GM23338 (cell line): Measurements from ENCODE around the gene ARPC2. TPM values are rescaled to one million over a fixed set of nuclear protein-coding genes. Genes with fewer than 3 reads are reported as not detected.

ENCODE experiments used
- ATAC-seq: fragments of 200-7000 bp; cut with Tn5 transposase; 3 replicates; pipeline ENCODE4 v1.9.1; 2020
- DNase-seq: peaks from one replicate; pipeline ENCODE4 v3.0.0-alpha.2; 2015; ENCODE audit warnings: low spot score
- H2AFZ ChIP-seq: fragments of 200-600 bp; sonication (generic); 2 replicates; pipeline ENCODE4 v1.8.0; 2016; ENCODE audit warnings: antibody characterized with exemption, mild to moderate bottlenecking, moderate library complexity
- H3F3A ChIP-seq: fragments of 200-600 bp; sonication (generic); replicated peaks from 2 replicates; pipeline ENCODE4 v1.8.0; 2017; ENCODE audit warnings: antibody characterized with exemption, mixed run types, low read depth
- H3K27ac ChIP-seq: fragments of 200-600 bp; sonication (generic); 2 replicates; pipeline ENCODE4 v1.6.1; 2016; ENCODE audit warnings: low read depth
- H3K27me3 ChIP-seq: fragments of 200-600 bp; sonication (generic); 2 replicates; pipeline ENCODE4 v1.8.0; 2016; ENCODE audit warnings: mild to moderate bottlenecking, mixed run types, moderate library complexity; ENCODE audit not compliant: insufficient read depth
- H3K36me3 ChIP-seq: fragments of 200-600 bp; sonication (generic); 2 replicates; pipeline ENCODE4 v1.8.0; 2016; ENCODE audit warnings: mild to moderate bottlenecking; ENCODE audit not compliant: insufficient read depth
- H3K4me1 ChIP-seq: fragments of 200-600 bp; sonication (generic); 2 replicates; pipeline ENCODE4 v1.8.0; 2016; ENCODE audit warnings: mild to moderate bottlenecking, moderate library complexity; ENCODE audit not compliant: insufficient read depth
- H3K4me2 ChIP-seq: fragments of 200-600 bp; sonication (generic); 2 replicates; pipeline ENCODE4 v1.7.1; 2017; ENCODE audit warnings: mixed run types
- H3K4me3 ChIP-seq: fragments of 200-600 bp; sonication (generic); 2 replicates; pipeline ENCODE4 v1.6.1; 2016; ENCODE audit warnings: mixed run types
- H3K79me2 ChIP-seq: fragments of 200-600 bp; sonication (generic); replicated peaks from 2 replicates; pipeline ENCODE4 v1.8.0; 2017; ENCODE audit warnings: mild to moderate bottlenecking; ENCODE audit not compliant: insufficient read depth
- H3K9me2 ChIP-seq: fragments of 200-600 bp; sonication (generic); 2 replicates; pipeline ENCODE4 v1.8.0; 2017; ENCODE audit not compliant: insufficient read depth
- H4K20me1 ChIP-seq: fragments of 200-600 bp; sonication (generic); replicated peaks from 2 replicates; pipeline ENCODE4 v1.8.0; 2017; ENCODE audit warnings: mild to moderate bottlenecking; ENCODE audit not compliant: insufficient read depth
- H3K27ac Mint-ChIP-seq: 2 replicates; pipeline ENCODE4 v1.8.0; 2020; ENCODE audit warnings: inconsistent platforms, mild to moderate bottlenecking, moderate library complexity, mixed read lengths
- H3K27me3 Mint-ChIP-seq: 3 replicates; pipeline ENCODE4 v1.8.0; 2022; ENCODE audit warnings: low read depth, mild to moderate bottlenecking, moderate library complexity, mixed read lengths, inconsistent platforms; ENCODE audit not compliant: insufficient read depth, poor library complexity
- H3K36me3 Mint-ChIP-seq: 3 replicates; pipeline ENCODE4 v1.8.0; 2021; ENCODE audit warnings: low read depth, mild to moderate bottlenecking, inconsistent platforms, moderate library complexity, mixed read lengths
- H3K4me1 Mint-ChIP-seq: 3 replicates; pipeline ENCODE4 v1.8.0; 2020; ENCODE audit warnings: mild to moderate bottlenecking, inconsistent platforms, mixed read lengths
- H3K4me3 Mint-ChIP-seq: 3 replicates; pipeline ENCODE4 v1.8.0; 2021; ENCODE audit warnings: moderate library complexity, mild to moderate bottlenecking, inconsistent platforms, mixed read lengths
- H3K9me3 Mint-ChIP-seq: 3 replicates; pipeline ENCODE4 v1.8.0; 2020; ENCODE audit warnings: moderate library complexity, mild to moderate bottlenecking, inconsistent platforms, mixed read lengths
- CREB1 ChIP-seq: fragments of 250-450 bp; sonication (Bioruptor Pico); IDR thresholded peaks from 2 replicates; pipeline ENCODE4 v1.5.0; 2020; ENCODE audit warnings: low read depth, mild to moderate bottlenecking, moderate library complexity
- JUNB ChIP-seq: IDR thresholded peaks from one replicate; pipeline ENCODE4 v1.6.1; 2016; ENCODE audit warnings: antibody characterized with exemption; ENCODE audit not compliant: unreplicated experiment
- POLR2AphosphoS5 ChIP-seq: IDR thresholded peaks from 2 replicates; pipeline ENCODE4 v1.6.1; 2016; ENCODE audit warnings: antibody characterized with exemption, low read depth
- STAT1 ChIP-seq: IDR thresholded peaks from one replicate; pipeline ENCODE4 v1.6.1; 2016; ENCODE audit warnings: antibody characterized with exemption; ENCODE audit not compliant: unreplicated experiment
- ZNF114 ChIP-seq: fragments of 250-450 bp; sonication (Bioruptor Pico); IDR thresholded peaks from 2 replicates; pipeline ENCODE4 v1.5.0; 2020; ENCODE audit warnings: mild to moderate bottlenecking, moderate library complexity
- ZNF331 ChIP-seq: fragments of 250-450 bp; sonication (Bioruptor Pico); IDR thresholded peaks from 2 replicates; pipeline ENCODE4 v1.5.0; 2020; ENCODE audit warnings: low read depth, mild to moderate bottlenecking, moderate library complexity
- polyA plus RNA-seq: library from polyadenylated mRNA; unstranded; fragments of >200 nt; fragmentation: Nextera tagmentation; extraction: Ambion mirVana; gene quantifications from 2 replicates; pipeline ENCODE4 v1.2.1, GENCODE V29; 2016
- total RNA-seq: library from RNA; depleted of rRNA; stranded (reverse); fragments of >200 nt; shearing (Covaris generic); gene quantifications from 2 replicates; pipeline ENCODE4 v1.2.3, GENCODE V29; 2014
- TF ChIP-seq, protein P1 (sequence below), 2 experiments: fragments of 200-600 bp in 1 of 2; sonication (generic) in 1 of 2; conservative IDR thresholded peaks; 2 replicates each; pipeline versions ENCODE4 v1.5.1 to v1.6.1; 2016 to 2017; ENCODE audit warnings: antibody characterized with exemption in 2 of 2, low read depth in 2 of 2, mild to moderate bottlenecking in 2 of 2, moderate library complexity in 1 of 2
- TF ChIP-seq, protein P2 (sequence below): IDR thresholded peaks from one replicate; pipeline ENCODE4 v1.6.1; 2018; ENCODE audit warnings: antibody characterized with exemption; ENCODE audit not compliant: unreplicated experiment
- TF ChIP-seq, protein P3 (sequence below): IDR thresholded peaks from 2 replicates; pipeline ENCODE4 v1.6.1; 2016; ENCODE audit warnings: antibody characterized with exemption

Gene ARPC2
- total and polyA plus RNA-seq, 2 experiments from 2014 or later, result 217 to 271 TPM

DNA sequence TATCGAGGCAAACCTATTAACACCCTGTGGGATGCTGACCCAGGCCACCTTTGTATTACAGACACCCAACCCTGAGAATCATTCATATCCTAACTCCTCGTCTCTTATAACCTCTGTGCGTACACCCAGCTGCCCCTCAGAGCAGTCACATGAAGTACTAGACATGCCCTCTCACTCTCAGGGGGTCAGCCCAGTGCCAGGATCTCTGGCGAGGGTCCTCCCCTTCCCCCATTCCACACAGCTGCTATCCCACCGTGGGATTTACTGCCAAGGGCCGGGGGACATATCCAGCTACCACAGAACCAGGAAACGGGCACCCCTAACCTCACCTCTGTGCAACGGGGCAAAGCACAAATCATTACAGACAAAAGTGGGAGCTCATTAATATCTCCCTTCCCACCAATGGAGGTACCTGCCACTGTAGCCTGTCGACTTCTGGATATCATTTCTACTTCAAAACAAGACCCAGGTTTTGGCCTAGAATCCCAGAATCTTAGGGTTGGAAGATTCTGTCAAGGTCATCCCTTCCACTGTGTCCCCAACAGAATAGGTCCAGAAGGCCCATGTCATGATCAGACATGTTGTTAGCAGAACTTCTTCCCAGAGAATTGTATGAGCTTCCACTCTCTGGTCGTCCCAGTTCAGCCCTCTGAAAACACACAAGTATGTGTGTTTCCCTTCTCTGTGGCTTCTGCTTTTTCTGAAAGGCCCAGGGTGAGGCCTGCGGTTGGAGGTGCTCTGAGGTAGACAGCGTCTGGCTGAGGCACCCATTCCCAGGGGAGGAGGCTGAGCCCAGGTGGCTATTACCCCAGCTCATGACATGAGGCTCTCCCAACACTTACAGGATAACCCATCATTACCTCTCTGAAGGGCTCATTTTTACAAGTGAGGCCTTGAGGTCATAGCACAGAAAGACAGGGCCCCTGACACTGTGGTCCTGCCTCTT lies 73.6 kb downstream of the ARPC2 start:
- no peak for DNase-seq
- Mint-ChIP-seq H3K4me3 (peak overlapping the region; percentile 70; the same call in 2 of the 3 replicates), H3K27me3 (peaks cover 15% of the 10 kb centered on the region), H3K27ac (no peak overlapping the region), H3K36me3 (no peaks in the 10 kb centered on the region), H3K4me1 (peaks cover 53% of the 10 kb centered on the region), H3K9me3 (no peaks in the 10 kb centered on the region)
- Histone ChIP-seq H4K20me1 (no peaks in the 10 kb centered on the region), H3K27ac (no peak overlapping the region), H3K4me1 (peaks cover 32% of the 10 kb centered on the region), H3K4me3 (no peak overlapping the region), H3K27me3 (peaks cover 5% of the 10 kb centered on the region; the same call in 1 of the 2 replicates), H3K4me2 (no peak overlapping the region), H3K9me2 (no peaks in the 10 kb centered on the region), H3K36me3 (no peaks in the 10 kb centered on the region), H3F3A (no peaks in the 10 kb centered on the region), H3K79me2 (no peaks in the 10 kb centered on the region), H2AFZ (no peak overlapping the region)
- TF ChIP-seq STAT1, result no peak
- TF ChIP-seq, protein P1, sequence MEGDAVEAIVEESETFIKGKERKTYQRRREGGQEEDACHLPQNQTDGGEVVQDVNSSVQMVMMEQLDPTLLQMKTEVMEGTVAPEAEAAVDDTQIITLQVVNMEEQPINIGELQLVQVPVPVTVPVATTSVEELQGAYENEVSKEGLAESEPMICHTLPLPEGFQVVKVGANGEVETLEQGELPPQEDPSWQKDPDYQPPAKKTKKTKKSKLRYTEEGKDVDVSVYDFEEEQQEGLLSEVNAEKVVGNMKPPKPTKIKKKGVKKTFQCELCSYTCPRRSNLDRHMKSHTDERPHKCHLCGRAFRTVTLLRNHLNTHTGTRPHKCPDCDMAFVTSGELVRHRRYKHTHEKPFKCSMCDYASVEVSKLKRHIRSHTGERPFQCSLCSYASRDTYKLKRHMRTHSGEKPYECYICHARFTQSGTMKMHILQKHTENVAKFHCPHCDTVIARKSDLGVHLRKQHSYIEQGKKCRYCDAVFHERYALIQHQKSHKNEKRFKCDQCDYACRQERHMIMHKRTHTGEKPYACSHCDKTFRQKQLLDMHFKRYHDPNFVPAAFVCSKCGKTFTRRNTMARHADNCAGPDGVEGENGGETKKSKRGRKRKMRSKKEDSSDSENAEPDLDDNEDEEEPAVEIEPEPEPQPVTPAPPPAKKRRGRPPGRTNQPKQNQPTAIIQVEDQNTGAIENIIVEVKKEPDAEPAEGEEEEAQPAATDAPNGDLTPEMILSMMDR (conservative IDR thresholded peaks at IDR 0.05; ENCODE audit: low read depth in 2 of 2), result no peak
- no peak for TF ChIP-seq POLR2AphosphoS5
- TF ChIP-seq, protein P2, sequence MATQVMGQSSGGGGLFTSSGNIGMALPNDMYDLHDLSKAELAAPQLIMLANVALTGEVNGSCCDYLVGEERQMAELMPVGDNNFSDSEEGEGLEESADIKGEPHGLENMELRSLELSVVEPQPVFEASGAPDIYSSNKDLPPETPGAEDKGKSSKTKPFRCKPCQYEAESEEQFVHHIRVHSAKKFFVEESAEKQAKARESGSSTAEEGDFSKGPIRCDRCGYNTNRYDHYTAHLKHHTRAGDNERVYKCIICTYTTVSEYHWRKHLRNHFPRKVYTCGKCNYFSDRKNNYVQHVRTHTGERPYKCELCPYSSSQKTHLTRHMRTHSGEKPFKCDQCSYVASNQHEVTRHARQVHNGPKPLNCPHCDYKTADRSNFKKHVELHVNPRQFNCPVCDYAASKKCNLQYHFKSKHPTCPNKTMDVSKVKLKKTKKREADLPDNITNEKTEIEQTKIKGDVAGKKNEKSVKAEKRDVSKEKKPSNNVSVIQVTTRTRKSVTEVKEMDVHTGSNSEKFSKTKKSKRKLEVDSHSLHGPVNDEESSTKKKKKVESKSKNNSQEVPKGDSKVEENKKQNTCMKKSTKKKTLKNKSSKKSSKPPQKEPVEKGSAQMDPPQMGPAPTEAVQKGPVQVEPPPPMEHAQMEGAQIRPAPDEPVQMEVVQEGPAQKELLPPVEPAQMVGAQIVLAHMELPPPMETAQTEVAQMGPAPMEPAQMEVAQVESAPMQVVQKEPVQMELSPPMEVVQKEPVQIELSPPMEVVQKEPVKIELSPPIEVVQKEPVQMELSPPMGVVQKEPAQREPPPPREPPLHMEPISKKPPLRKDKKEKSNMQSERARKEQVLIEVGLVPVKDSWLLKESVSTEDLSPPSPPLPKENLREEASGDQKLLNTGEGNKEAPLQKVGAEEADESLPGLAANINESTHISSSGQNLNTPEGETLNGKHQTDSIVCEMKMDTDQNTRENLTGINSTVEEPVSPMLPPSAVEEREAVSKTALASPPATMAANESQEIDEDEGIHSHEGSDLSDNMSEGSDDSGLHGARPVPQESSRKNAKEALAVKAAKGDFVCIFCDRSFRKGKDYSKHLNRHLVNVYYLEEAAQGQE, result no peak
- no peak for TF ChIP-seq ZNF114 (CRISPR knock-in tag)
- TF ChIP-seq ZNF331 (CRISPR knock-in tag), result no peak
- TF ChIP-seq, protein P3, sequence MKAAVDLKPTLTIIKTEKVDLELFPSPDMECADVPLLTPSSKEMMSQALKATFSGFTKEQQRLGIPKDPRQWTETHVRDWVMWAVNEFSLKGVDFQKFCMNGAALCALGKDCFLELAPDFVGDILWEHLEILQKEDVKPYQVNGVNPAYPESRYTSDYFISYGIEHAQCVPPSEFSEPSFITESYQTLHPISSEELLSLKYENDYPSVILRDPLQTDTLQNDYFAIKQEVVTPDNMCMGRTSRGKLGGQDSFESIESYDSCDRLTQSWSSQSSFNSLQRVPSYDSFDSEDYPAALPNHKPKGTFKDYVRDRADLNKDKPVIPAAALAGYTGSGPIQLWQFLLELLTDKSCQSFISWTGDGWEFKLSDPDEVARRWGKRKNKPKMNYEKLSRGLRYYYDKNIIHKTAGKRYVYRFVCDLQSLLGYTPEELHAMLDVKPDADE, result no peak
- no peak for TF ChIP-seq JUNB
- no peak for TF ChIP-seq CREB1 (CRISPR knock-in tag)
- no peak for ATAC-seq
